H1 (cell line): ENCODE data around the gene UBN2. TPM values are rescaled to one million over a fixed set of nuclear protein-coding genes. Genes with fewer than 3 reads are reported as not detected.

Experiments
- ATF3 ChIP-seq: IDR thresholded peaks from 2 replicates; pipeline ENCODE4 v1.6.1; 2011; ENCODE audit warnings: low read depth, mild to moderate bottlenecking, low read length; ENCODE audit not compliant: insufficient read depth
- CHD2 ChIP-seq: IDR thresholded peaks from 2 replicates; pipeline ENCODE4 v1.6.1; 2012; ENCODE audit warnings: low read length, improper control_type of control experiment
- EZH2 ChIP-seq: fragments of 200-600 bp; sonication (generic); IDR thresholded peaks from 2 replicates; pipeline ENCODE4 v1.7.1; 2012; ENCODE audit warnings: low read depth, mild to moderate bottlenecking, moderate library complexity, low read length, inconsistent platforms; ENCODE audit not compliant: severe bottlenecking
- FOSL1 ChIP-seq: IDR thresholded peaks from 2 replicates; pipeline ENCODE4 v1.6.1; 2011; ENCODE audit warnings: mild to moderate bottlenecking, low read depth, low read length, moderate library complexity; ENCODE audit not compliant: insufficient read depth
- HDAC6 ChIP-seq: IDR thresholded peaks from one replicate; pipeline ENCODE4 v1.7.1; 2012; ENCODE audit warnings: low read depth, mild to moderate bottlenecking, inconsistent platforms, low read length, moderate library complexity
- KDM5A ChIP-seq: fragments of 200-600 bp; IDR thresholded peaks from 2 replicates; pipeline ENCODE4 v1.7.1; 2012; ENCODE audit warnings: mild to moderate bottlenecking, low read length, inconsistent platforms, mixed read lengths
- RAD21 ChIP-seq, 2 experiments: IDR thresholded peaks in 1 of 2; conservative IDR thresholded peaks in 1 of 2; 2 replicates each; pipeline ENCODE4 v1.6.1; 2011; ENCODE audit warnings: low read depth in 2 of 2, low read length in 2 of 2, improper control_type of control experiment in 1 of 2, inconsistent platforms in 1 of 2, mild to moderate bottlenecking in 1 of 2, moderate library complexity in 1 of 2
- SAP30 ChIP-seq: fragments of 300-600 bp; sonication (generic); IDR thresholded peaks from 2 replicates; pipeline ENCODE4 v1.7.1; 2012; ENCODE audit warnings: low read length, moderate library complexity, mild to moderate bottlenecking, inconsistent platforms; ENCODE audit not compliant: insufficient read depth, insufficient replicate concordance
- TBP ChIP-seq: IDR thresholded peaks from 2 replicates; pipeline ENCODE4 v1.6.1; 2011; ENCODE audit warnings: low read depth, low read length, improper control_type of control experiment
- YY1 ChIP-seq: IDR thresholded peaks from 2 replicates; pipeline ENCODE4 v1.6.1; 2011; ENCODE audit warnings: low read depth, mild to moderate bottlenecking, low read length
- polyA plus RNA-seq, 7 experiments: library from polyadenylated mRNA; depleted of rRNA in 3 of 7; stranded (reverse) in 5 of 7; unstranded in 2 of 7; fragments of >200 nt in 5 of 7; fragments of 200-250 nt in 2 of 7; gene quantifications; 1 replicate in 5 of 7; 2 replicates in 1 of 7; 4 replicates in 1 of 7; pipeline versions ENCODE4 v1.2.1 to v1.2.3, GENCODE V29; 2011 to 2013; ENCODE audit warnings: missing spikeins in 2 of 7, mixed read lengths in 2 of 7
- total RNA-seq: library from RNA; stranded (reverse); fragmentation: NEBNext Ultra II Directional; extraction: Animal tissue kit (Norgen Biotek cat#: 25700); gene quantifications from 2 replicates; pipeline ENCODE4 v1.2.1, GENCODE V29; 2021
- TF ChIP-seq, protein P1 (sequence below): fragments of 300-600 bp; sonication (generic); IDR thresholded peaks from 2 replicates; pipeline ENCODE4 v1.7.1; 2012; ENCODE audit warnings: low read length, moderate library complexity, mild to moderate bottlenecking, inconsistent platforms; ENCODE audit not compliant: insufficient replicate concordance

The UBN2 gene
- total and polyA plus RNA-seq, 2 of the 8 experiments (the other 6 are each of a cell fraction or from before 2014, with no cell fraction given): 4.1 to 39.6 TPM

DNA sequence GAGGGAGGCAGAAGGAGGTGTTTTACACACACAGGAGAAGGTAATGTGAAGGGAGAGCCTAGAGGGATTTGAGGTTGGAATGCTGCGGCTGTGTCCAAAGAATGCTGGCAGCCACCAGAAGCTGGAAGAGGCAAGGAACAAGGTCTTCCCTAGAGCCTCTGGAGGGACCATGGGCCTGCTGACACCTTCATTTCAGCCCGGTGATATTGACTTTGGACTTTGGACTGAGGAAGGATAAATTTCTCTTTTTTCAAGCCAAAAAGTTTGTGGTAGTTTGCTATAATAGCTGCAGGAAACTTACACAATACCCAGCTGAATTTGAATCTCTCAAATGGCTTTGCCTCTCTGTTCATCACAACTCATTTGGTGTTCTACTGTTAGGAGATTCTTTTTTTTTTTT is 34.6 kb downstream of the UBN2 start (continued):
- TF ChIP-seq, protein P1, sequence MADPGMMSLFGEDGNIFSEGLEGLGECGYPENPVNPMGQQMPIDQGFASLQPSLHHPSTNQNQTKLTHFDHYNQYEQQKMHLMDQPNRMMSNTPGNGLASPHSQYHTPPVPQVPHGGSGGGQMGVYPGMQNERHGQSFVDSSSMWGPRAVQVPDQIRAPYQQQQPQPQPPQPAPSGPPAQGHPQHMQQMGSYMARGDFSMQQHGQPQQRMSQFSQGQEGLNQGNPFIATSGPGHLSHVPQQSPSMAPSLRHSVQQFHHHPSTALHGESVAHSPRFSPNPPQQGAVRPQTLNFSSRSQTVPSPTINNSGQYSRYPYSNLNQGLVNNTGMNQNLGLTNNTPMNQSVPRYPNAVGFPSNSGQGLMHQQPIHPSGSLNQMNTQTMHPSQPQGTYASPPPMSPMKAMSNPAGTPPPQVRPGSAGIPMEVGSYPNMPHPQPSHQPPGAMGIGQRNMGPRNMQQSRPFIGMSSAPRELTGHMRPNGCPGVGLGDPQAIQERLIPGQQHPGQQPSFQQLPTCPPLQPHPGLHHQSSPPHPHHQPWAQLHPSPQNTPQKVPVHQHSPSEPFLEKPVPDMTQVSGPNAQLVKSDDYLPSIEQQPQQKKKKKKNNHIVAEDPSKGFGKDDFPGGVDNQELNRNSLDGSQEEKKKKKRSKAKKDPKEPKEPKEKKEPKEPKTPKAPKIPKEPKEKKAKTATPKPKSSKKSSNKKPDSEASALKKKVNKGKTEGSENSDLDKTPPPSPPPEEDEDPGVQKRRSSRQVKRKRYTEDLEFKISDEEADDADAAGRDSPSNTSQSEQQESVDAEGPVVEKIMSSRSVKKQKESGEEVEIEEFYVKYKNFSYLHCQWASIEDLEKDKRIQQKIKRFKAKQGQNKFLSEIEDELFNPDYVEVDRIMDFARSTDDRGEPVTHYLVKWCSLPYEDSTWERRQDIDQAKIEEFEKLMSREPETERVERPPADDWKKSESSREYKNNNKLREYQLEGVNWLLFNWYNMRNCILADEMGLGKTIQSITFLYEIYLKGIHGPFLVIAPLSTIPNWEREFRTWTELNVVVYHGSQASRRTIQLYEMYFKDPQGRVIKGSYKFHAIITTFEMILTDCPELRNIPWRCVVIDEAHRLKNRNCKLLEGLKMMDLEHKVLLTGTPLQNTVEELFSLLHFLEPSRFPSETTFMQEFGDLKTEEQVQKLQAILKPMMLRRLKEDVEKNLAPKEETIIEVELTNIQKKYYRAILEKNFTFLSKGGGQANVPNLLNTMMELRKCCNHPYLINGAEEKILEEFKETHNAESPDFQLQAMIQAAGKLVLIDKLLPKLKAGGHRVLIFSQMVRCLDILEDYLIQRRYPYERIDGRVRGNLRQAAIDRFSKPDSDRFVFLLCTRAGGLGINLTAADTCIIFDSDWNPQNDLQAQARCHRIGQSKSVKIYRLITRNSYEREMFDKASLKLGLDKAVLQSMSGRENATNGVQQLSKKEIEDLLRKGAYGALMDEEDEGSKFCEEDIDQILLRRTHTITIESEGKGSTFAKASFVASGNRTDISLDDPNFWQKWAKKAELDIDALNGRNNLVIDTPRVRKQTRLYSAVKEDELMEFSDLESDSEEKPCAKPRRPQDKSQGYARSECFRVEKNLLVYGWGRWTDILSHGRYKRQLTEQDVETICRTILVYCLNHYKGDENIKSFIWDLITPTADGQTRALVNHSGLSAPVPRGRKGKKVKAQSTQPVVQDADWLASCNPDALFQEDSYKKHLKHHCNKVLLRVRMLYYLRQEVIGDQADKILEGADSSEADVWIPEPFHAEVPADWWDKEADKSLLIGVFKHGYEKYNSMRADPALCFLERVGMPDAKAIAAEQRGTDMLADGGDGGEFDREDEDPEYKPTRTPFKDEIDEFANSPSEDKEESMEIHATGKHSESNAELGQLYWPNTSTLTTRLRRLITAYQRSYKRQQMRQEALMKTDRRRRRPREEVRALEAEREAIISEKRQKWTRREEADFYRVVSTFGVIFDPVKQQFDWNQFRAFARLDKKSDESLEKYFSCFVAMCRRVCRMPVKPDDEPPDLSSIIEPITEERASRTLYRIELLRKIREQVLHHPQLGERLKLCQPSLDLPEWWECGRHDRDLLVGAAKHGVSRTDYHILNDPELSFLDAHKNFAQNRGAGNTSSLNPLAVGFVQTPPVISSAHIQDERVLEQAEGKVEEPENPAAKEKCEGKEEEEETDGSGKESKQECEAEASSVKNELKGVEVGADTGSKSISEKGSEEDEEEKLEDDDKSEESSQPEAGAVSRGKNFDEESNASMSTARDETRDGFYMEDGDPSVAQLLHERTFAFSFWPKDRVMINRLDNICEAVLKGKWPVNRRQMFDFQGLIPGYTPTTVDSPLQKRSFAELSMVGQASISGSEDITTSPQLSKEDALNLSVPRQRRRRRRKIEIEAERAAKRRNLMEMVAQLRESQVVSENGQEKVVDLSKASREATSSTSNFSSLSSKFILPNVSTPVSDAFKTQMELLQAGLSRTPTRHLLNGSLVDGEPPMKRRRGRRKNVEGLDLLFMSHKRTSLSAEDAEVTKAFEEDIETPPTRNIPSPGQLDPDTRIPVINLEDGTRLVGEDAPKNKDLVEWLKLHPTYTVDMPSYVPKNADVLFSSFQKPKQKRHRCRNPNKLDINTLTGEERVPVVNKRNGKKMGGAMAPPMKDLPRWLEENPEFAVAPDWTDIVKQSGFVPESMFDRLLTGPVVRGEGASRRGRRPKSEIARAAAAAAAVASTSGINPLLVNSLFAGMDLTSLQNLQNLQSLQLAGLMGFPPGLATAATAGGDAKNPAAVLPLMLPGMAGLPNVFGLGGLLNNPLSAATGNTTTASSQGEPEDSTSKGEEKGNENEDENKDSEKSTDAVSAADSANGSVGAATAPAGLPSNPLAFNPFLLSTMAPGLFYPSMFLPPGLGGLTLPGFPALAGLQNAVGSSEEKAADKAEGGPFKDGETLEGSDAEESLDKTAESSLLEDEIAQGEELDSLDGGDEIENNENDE: no peak
- no peak for TF ChIP-seq KDM5A
- TF ChIP-seq FOSL1: no peak
- no peak for TF ChIP-seq SAP30
- no peak for TF ChIP-seq CHD2
- TF ChIP-seq RAD21 (IDR thresholded peaks at IDR 0.05 in 1 of 2, conservative IDR thresholded peaks at IDR 0.05 in 1 of 2; ENCODE audit: low read depth in 2 of 2, low read length in 2 of 2): no peak
- TF ChIP-seq ATF3: no peak
- TF ChIP-seq TBP: no peak
- no peak for TF ChIP-seq EZH2
- TF ChIP-seq YY1: no peak
- no peak for TF ChIP-seq HDAC6
